ENCODE measurements around the gene ASF1A. TPM values are rescaled to one million over a fixed set of nuclear protein-coding genes. Genes with fewer than 3 reads are reported as not detected.

The ASF1A gene
- total and polyA plus RNA-seq, 10 of the 15 experiments (the other 5 are each of a cell fraction or from before 2014, with no cell fraction given) = 23.7 to 103 (median 31.5) TPM

DNA sequence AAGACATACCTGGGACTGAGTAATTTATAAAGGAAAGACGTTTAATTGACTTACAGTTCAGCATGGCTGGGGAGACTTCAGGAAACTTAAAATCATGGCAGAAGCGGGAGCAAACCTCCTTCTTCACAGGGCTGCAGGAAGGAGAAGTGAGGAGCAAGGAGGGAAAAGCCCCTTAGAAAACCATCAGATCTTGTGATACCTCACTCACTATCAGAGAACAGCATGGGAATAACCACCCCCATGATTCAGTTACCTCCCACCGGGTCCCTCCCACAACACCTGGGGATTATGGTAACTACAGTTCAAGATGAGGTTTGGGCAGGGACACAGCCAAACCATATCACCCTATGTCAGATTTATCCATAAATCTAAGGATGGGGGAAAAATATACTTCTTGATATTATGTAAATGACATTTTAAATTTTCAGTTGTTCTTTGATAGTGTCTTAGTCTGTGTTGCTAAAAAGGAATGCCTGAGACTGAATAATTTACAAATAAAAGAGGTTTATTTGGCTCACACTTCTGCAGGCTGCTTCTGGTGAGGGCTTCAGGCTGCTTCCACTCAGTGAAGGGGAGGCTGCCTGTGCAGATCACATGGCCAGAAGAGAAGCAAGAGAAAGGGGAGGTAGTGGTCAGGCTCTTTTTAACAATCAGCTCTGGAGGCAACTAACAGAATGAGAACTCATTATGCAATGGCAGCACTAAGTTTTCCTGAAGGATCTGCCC lies 42.2 kb downstream of the ASF1A start (continued):
- TF ChIP-seq CBX5 (IDR thresholded peaks at IDR 0.05; ENCODE audit: low read depth) = no peak
- no peak for TF ChIP-seq RBBP5 (conservative IDR thresholded peaks at IDR 0.05)
- no peak for TF ChIP-seq POLR2AphosphoS2 (IDR thresholded peaks at IDR 0.05; ENCODE audit: low read depth, low read length)
- TF ChIP-seq ASH2L (IDR thresholded peaks at IDR 0.05; ENCODE audit: borderline replicate concordance, low read depth) = no peak
- TF ChIP-seq ZZZ3 (IDR thresholded peaks at IDR 0.05; ENCODE audit: control insufficient read depth, insufficient read length, low read depth) = no peak
- no peak for TF ChIP-seq SRF (IDR thresholded peaks at IDR 0.05; ENCODE audit: low read depth in 2 of 2, low read length in 2 of 2)
- no peak for TF ChIP-seq RCOR1 (conservative IDR thresholded peaks at IDR 0.05; ENCODE audit: low read depth, low read length)
- no peak for TF ChIP-seq PKNOX1 (IDR thresholded peaks at IDR 0.05)

GRCh38 chr6:118939683-118940082 lies 45.7 kb downstream of the ASF1A start:
- Histone ChIP-seq H3K27me3 (replicated peaks in 1 of 2; ENCODE audit: control insufficient read depth in 2 of 2, insufficient read depth in 2 of 2, low read length in 1 of 2) (no peaks in the 10 kb centered on the region), H3K36me3 (ENCODE audit: control insufficient read depth in 2 of 2, insufficient read depth in 2 of 2, low read length in 1 of 2) (no peaks in the 10 kb centered on the region), H4K20me1 (ENCODE audit: control insufficient read depth, insufficient read depth) (no peaks in the 10 kb centered on the region), H3K79me2 (ENCODE audit: control insufficient read depth, insufficient read depth, low read length) (no peaks in the 10 kb centered on the region; the same call in 1 of the 2 replicates), H3K27ac (ENCODE audit: control insufficient read depth, insufficient read depth) (no peak overlapping the region), H3K4me3 (no peak overlapping the region), H3K9me3 (replicated peaks; ENCODE audit: control insufficient read depth, insufficient read depth, low read length) (peaks cover under 1% of the 10 kb centered on the region; the same call in 2 of the 3 replicates), H2AFZ (ENCODE audit: control insufficient read depth, low read depth, low read length) (no peak overlapping the region), H3K9ac (ENCODE audit: control insufficient read depth, insufficient read depth, low read length) (no peak overlapping the region), H3K4me1 (ENCODE audit: control insufficient read depth, insufficient read depth, low read length) (no peaks in the 10 kb centered on the region), H3K4me2 (ENCODE audit: control insufficient read depth, insufficient read depth) (no peak overlapping the region)
- intact Hi-C loops (cut with micrococcal nuclease; ENCODE audit: unreplicated experiment) = no loop called here
- ATAC-seq = no peak
- DNase-seq (ENCODE audit: low read depth, low spot score) = no peak
- POLR2A ChIA-PET = no interaction called here
- FAIRE-seq = no peak
- in situ Hi-C loops (cut with MboI) = no loop called here
- CTCF ChIA-PET = no interaction called here
- TF ChIP-seq SKIL (IDR thresholded peaks at IDR 0.05; ENCODE audit: low read depth, poor library complexity, severe bottlenecking) (no peak), IRF4 (IDR thresholded peaks at IDR 0.05; ENCODE audit: low read depth, low read length) (no peak), EP300 (IDR thresholded peaks at IDR 0.05; ENCODE audit: borderline replicate concordance in 1 of 2, control insufficient read depth in 1 of 2, low read depth in 2 of 2, low read length in 2 of 2) (no peak), RELA (IDR thresholded peaks at IDR 0.05; ENCODE audit: borderline replicate concordance, partially characterized antibody) (no peak), ZBTB4 (CRISPR knock-in tag; IDR thresholded peaks at IDR 0.05) (no peak), SUZ12 (IDR thresholded peaks at IDR 0.05; ENCODE audit: unreplicated experiment) (no peak), TCF3 (IDR thresholded peaks at IDR 0.05; ENCODE audit: borderline replicate concordance, insufficient read depth, low read depth, low read length) (no peak)
- RAD21 ChIA-PET (ENCODE audit: unreplicated experiment) = no interaction called here
- no TSS peak for BruUV-seq (replicated peaks)
- SMC1A ChIA-PET (ENCODE audit: uncharacterized antibody, unreplicated experiment) = no interaction called here
- 100% methylated on average over 1 of the region's 1 CpG for WGBS (ENCODE audit: insufficient coverage, insufficient replicate concordance, low lambda C conversion rate, missing lambda C conversion rate)

All from GM12878 (cell line).